Stimulated activated CD4-positive, alpha-beta T cell treated with anti-CD3 and anti-CD28 coated beads, Interleukin-15, amount 100 ng/mL, for 1 hour (primary cell): Measurements from ENCODE around the gene CRYBG3.

Source experiments
- DNase-seq, 2 donors: peaks; one replicate each; pipeline ENCODE4 v3.0.0-alpha.2; 2020; ENCODE audit warnings: low read depth in 1 of 2, low spot score in 1 of 2

Gene CRYBG3

DNA sequence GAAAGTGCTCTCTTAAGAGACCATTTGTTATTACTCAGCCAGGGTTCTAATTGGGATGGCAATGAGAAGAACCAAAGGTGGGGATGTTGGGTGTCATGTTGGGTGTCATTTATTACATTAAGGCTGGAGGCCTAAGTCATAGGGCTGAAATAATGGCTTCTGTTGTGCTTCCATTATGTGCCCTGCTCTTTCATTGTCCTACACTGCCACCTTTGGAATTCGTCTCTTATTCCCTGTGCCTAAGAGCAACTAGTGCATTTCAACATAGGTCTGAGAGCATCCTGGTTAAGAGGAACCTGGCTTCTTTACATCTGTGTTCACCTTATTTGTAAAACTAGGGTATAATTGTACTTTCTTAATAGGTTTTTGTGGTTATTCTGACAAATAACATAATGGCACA, 118.2 kb downstream of the CRYBG3 start:
- no peak for DNase-seq

DNA sequence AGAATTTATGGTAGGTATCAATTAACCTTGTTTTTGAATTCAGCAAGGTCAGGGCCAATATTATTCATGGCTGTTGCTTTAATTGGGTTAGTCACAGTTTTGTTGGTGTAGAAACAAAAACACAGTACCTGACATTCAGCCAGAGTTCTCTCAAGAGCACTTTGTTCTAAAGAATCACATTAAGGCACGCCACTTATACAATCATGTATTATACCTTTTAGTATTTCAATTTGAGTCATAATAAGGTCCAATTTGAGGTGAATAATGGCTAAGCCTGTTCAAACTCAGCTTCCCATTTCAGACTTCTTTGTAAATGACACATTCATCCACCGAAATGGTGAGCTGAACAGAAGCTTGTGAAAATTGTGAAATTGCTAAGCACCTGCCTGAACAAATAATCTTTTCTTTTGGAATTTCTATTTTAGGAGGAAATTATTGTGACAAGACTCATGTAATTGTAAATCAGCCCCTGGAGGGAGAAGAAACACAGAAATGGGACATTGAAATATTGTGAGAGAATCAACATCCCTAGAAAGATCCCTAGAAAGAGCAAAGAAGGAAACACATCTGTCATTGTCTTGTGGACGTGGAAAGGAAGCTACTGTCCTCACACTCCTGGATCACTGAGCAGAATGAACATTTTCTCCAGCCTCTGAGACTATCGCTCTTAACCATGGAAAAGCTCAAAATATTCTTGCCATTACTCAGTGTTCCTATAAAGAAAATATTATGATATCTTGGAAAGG, 121.2 kb downstream of the CRYBG3 start:
- no peak for DNase-seq

DNA sequence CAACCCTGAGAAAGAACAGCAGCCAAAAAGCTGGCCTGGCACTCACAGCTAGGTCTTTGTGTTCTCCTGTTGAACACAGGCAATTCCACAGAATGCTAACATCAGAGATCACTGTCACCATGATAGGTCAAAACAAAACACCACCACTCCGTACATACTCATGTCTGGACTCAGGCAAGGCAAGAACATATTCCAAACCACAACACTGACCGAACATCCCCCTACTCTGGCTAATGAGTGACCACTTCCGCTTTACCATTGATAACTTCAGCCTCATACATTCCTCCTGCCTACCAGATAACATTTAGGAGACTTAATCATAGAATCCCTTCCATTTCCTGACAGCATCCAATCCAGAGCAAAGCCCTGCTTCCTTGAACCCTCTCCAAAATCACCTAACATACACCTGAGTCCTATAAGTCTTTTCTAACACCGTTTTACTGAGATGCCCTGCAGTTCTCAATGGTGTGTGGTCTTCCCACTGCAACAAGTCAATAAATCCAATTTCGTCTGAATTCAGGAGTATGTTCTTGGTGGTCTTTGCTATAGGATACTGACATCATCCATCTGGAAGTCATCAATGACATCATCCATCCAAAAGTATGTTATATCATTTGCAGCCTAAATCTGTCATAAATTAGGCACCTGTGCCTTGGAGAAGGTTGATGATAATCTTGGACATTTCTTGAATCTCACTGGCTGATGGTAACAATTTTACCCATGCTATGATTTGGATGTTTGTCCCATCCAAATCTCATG, 126.7 kb downstream of the CRYBG3 start:
- no peak for DNase-seq

DNA sequence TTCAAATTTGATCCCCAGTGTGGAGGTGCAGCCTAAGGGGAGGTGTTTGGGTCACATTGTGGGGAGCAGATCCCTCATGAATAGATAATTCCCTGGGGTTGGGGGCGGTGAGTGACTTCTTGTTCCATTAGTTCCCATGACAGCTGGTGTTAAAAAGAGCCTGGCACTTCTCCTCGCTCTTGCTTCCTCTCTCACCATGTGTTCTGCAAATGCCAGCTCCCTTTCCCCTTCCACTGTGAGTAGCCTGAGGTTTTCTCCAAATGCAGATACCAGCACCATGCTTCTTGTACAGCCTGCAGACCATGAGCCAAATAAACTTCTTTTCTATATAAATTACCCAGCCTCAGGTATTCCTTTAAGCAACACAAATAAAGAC, 127.3 kb downstream of the CRYBG3 start:
- DNase-seq = no peak

DNA sequence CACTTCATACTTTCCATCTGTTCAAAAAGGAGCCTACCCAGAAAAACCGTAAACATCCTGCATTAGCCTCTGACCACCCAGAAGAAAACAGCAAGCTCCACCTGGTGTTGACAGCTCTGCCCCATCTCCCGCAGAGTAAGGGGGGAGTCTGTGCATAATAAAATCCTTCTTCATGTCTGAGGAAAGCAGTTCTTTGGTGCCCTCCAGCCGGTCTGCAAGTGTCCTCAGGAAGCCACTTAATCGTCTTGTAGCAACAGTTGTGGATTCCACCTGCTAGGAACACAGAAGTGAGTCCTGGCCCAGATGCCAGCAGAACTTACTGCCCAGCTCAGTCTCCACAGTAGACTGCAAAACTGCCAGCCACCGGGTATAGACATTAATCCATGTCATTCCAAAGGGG, 127.9 kb downstream of the CRYBG3 start:
- no peak for DNase-seq

DNA sequence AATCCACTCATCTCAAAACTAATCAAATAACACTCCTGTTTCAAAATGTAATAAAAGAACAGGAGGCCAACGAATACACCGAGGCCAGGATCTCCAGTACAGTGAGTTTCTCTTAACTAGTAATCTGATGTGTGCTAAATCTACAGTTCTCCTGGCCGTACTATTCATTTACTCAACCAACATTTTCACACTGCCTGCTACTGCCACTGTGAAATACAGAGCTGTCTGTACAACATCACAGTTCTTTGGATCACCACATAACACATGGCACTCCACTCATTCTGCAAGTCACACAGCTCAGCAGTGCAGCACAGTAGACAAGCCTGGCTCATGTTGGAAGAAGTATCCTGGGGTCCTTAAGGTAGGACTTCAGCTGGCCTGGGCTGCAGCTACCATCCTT, 128.5 kb downstream of the CRYBG3 start:
- no peak for DNase-seq

DNA sequence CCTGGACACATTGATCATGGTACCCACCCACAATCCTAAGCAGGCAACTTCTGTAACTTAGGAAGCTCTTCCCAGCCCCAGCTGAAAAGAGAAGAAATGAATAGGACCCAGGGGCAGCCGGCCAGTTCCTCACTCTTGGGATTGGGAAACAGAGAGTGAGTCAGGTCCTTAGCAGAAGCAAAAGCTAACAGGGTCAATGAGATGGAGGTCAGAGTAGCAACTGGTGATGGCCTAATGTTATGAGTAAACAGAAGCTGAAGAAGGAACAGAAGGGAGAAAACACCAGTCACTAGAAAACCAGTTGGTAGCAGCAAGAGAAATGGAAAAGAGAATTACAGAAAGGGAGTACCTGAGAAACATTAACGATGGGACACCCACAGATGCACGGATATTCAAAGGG, 130.5 kb downstream of the CRYBG3 start:
- no peak for DNase-seq

DNA sequence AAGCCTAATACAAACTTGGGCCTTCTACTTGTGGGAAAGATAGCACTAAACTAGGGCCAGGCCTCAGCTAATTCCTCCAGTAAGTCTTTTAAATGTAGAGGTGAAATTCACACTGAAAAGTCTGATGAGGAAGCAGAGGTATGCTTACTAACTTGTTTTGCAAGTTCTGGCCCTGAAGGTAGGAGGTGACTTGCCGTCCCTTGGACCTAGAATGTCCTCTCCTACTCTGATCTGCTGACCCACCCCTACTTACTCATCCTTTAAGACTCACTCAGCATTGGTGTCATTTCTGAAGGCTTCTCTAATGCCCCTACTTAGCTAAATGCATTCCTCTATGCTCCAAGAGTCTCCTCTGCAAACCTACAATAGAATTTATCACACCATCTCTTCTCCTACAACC, 131.1 kb downstream of the CRYBG3 start:
- no peak for DNase-seq

DNA sequence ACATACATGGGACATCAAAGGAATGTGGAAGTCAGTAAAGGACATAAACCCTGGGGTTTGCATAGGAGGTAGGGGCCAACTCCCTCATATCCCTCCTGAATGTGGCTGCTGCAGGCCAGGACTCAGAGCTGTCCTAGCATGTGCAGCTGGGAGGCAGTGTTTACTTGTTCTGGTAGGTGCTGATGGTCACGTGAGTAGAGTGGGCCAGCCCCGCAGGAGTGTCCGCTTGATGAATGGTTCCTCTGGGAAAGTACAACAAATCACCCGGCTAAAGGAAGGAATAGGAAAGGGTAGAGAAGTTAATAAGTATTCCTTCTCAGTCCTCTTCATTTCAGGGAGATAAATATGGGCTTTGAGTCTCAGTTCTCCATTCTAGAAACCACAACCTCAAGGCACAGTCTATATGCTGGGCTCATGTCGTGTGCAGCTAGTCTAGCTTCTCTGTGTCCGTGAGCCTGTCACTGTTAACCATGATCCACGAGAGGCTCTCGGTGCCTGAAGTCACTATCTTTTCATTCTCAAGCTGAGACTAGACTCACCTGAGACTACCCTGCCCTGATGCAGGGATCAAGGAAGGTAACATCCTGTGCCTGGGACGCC, 132.5 kb downstream of the CRYBG3 start:
- no peak for DNase-seq

DNA sequence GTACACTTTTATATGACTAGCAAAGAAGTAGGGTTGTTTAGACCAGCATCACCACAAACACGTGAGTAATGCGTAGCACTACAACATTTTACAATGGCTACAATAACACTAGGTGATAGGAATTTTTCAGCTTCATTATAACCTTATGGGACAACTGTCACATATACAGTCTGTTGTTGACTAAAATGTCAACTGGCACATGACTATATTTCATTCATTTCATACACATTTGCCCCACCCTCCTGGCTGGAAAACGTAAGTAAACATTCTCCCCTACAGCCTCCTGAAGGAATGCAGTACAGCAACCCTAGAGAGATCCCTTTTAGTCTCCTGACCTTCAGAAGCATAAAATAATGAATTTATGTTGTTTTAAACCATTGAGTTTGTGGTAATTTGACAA, 134.2 kb downstream of the CRYBG3 start:
- DNase-seq = no peak

DNA sequence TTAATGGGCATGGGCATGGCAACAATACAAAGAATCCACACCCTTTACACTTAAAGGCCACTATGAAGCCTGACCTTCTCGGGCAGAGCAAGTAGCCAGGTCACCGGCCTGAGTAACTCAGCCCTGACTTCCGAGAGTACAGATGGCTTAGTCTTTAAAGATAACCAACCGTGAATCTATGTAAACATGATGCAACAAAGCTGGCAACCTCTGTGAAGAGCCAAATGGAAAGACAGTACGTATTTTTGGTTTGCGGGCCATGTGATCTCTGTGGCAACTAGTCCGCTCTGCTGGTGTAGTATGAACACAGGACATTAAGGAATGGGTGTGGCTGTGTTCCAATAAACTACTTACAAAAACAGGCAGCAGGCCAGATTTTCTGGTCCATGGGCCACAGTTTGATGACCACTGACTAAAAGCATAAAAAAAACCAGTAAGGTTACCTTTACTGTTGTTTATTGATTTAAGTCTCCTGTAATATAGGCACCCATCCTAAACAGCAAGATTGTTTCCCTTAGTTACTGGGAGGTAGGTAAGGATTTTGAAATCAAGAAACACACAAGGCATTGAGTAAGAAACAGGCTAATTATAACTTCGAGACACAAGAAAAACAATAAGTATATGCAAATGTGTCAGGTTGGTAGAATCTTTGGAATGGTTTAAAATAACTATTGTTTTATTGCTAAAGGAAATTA, 136.0 kb downstream of the CRYBG3 start:
- no peak for DNase-seq

DNA sequence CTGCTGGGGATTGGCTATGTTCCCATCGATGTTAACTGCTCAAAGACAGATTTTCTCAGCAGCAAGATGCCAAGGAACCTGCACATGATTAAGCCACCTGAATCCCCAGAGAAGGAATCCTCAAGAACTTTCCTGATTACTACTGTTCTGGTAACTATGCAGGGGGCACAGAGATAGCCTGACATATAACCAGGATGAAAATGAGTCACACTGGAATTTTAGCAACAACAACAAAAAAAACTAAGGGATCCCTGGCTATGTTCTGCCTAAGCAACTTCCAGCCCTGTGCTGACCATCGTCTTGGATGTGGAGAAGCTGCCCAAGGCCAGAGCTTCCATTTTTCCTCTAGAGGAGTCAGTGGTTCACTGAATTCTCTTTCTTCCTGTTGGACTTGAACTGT, 136.6 kb downstream of the CRYBG3 start:
- DNase-seq = no peak

DNA sequence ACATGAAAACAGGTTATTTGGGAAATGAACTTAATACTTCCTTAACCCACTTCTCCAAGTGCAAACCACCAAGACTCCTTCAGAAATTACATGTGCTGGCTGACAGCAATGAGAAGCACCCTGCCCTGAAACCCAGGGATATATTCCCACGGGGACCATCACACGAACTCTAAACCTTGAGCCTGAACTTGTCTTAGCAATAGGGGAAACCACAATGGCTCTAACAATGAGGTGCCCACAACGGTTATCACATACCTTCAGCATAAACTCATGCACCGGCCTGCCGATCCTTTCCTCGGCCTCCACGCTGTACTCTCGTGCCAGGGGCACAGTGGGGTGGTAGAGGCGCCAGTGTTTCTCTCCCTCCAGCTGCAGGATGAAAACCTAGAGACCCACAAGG, 137.0 kb downstream of the CRYBG3 start:
- no peak for DNase-seq

DNA sequence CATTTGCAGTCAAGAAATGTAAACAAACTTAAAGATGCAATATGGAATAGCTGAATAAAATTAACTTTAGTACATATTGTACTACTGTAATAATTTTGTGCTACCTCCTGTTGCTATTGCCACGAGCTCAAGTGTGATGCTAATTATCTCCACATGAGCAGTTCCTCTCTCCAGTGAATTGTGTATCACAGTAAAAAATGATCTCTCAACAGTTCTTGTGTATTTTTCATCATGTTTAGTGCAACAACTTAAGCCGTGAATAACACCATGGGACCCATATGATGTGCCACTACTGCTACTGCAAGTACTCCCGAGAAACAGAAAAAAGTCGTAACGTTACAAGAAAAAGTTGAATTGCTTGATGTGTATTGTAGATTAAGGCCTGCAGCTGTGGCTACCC, 138.1 kb downstream of the CRYBG3 start:
- no peak for DNase-seq

DNA sequence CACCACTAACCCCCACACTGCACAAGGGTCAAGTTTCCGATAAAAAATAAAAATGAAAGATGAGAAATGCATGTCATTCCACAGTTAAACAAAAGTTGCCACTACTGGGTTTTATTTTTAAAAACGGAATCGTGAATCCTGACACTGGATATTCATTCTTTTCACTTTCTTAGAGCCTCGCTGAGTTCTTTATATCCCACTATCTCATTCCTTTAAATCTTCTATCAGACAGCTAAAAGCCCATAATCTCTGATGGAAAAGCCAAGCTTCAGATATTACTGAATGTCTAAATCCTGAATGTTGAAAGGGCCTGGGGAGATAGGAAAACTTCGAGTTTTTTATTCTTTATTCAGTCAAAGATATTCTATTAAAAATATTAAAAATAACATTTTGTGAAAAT, 138.7 kb downstream of the CRYBG3 start:
- no peak for DNase-seq

DNA sequence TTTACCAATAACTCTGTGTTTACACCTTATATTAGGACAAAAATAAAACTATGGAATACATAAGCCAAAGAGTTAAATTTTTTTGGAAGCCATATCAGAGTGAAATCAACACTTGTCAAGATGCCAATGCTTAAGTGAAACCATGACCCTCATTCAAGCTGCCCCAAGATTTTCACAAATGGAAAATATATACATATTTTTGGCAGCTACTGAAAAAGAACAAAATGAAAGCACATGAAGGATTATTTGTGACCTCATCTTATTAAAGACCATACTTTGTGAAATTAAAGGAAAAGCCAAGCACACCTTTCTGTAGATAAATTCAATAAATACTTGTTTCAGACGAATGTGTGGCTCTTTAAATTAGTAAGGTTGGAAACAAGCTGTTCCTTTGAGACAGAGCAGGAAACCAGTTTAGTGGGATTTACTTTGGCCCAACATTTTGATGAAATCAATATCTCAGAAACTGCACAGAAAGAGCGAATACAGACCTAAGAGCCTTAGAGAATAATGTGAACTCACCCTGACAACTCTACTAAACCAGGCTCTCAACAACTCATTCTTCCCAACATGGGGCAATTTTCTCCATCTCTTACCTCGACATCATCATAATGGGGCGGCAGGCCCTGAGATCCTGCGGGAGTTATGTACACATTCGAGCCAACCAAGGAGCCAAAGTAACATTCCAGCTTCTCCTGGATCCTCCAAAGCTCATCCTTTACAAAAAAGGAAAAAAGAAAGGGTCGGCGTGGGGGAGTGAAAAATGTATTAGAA, 139.4 kb downstream of the CRYBG3 start:
- DNase-seq = no peak

DNA sequence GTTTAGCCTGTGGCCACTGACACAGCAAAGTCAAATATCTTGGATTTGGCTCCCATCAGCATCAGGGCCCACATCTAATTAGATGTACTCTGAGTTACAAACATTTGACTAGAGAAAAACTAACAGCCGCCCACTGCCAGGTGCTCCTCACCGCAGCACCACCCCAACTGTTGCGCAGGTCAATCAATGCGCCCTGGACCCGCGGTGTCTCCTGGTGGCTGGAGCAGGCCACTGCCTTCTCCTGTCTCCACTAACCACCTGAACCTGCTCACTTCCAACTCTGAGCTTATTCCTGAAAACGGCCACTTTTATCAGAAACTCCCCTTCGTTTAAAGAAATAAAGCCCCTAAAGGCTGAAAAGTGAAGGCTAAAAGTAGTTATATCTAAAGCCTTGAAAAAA, 146.2 kb downstream of the CRYBG3 start:
- DNase-seq = no peak

DNA sequence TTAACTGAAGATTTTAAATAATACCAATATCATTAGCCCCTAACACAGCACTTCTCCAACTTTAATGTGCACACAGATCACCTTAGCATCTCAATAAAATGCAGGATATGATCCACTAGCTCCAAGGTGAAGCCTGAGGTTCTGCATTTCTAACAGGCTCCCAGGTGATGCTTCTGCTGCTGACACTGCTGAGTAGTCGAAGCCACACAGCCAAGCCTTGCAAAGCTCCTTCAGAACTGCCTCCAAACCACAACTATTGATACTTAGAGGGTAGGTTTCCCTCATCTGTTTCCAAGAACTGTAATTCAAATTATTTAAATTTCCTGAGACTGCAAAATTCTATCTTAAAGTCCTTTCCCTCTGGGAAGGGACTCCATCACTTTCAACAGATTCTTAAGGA, 146.6 kb downstream of the CRYBG3 start:
- no peak for DNase-seq

DNA sequence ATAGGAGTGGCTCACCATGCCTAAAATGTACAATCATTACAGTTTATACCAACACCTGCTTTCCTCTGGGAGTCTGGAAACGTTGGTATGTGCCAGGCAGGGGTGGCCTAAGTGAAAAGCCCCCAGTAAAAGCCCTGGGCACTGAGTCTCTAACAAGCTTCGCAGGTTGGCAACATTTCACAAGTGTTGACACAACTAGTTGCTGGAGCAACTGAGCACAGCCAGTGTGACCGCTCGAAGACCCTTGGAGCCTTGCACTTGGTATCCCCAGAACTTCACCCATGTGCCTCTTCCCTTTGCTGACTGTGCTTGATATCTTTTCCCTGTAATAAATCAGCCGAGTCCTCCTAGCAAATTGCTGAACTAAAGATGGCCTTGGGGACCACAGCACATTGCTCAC, 147.7 kb downstream of the CRYBG3 start:
- no peak for DNase-seq

DNA sequence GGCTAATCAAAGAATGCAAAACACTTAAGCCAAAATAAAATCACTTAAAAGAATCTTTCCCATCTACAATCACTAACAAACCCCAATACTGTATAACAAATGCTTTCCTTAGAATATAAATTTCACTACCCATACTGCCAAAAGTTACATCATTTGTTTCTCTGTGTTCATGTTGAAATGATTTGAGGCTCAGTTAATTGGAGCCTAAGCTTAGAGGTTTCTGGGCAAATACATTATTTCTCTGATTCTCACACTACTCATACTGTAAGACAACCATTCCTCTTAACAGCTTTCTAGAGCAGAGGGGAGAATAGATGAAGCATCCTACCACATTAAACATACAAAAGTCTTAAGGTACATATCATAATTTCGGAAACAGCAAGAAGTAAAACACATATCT, 148.3 kb downstream of the CRYBG3 start:
- no peak for DNase-seq

DNA sequence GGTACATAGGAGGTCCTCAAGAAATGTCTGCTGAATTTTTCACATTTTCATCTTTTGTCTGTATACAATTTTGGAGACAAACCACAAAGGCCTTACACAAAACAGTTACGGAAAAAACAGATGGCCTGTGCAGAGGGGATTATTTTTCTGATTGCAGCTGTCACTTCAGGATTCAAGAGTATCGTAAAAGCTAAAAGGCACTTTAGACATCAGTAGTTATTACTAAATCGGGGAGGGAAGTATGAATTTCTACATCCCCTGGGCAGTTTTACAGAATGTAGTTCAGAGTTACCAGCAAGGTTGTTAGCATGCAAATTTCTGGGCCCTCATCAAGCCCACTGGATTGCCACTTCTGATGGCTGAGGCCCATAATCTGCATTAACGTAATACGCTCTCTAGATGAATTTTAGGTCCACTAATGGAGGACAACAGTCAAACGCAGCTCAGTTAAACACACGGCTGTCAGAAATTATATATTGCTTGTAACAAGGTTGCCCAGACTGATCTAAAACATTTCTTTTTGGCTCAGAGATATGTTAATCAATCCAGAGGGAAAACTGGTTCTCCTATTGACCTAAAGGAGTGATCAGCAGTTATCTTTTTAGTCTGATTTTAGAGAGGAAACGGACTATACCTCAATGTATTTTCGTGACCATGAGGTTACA, 149.3 kb downstream of the CRYBG3 start:
- DNase-seq = no peak
